Frontal cortex (tissue), 4 donors: Measurements from ENCODE around the gene ARHGAP20. TPM values are rescaled to one million over a fixed set of nuclear protein-coding genes. Genes with fewer than 3 reads are reported as not detected.

Experiments used
- DNase-seq, 2 donors: peaks; one replicate each; pipeline ENCODE4 v3.0.0; 2012; ENCODE audit warnings: low spot score in 2 of 2
- FAIRE-seq: peaks from 2 replicates; lab custom pipeline; 2012; peaks lifted over from hg19 to GRCh38; lab: Jason Lieb, UNC
- total RNA-seq: library from RNA; depleted of rRNA; stranded (reverse); fragments of >200 nt; gene quantifications from one replicate; pipeline ENCODE4 v1.2.3, GENCODE V29; 2014
- donor health status: control.
- donor health status: control.
- donor health status: control.

Gene ARHGAP20
- total RNA-seq, 1 donor from 2014 or later: 47.3 TPM

DNA sequence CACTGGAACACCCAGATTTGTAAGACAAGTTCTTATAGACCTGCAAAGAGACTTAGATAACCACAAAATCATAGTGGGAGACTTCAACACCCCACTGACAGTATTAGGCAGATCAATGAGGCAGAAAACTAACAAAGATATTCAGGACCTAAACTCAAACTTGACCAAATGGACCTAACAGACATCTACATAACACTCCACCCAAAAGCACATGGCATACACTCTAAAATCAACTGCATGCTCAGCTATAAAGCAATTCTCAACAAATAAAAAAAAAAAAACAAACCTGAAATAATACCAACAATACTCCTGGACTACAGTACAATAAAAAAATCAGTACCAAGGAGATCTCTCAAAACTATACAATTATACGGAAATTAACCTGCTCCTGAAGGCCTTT, 167.5 kb downstream of the ARHGAP20 start:
- DNase-seq: no peak
- FAIRE-seq: no peak

DNA sequence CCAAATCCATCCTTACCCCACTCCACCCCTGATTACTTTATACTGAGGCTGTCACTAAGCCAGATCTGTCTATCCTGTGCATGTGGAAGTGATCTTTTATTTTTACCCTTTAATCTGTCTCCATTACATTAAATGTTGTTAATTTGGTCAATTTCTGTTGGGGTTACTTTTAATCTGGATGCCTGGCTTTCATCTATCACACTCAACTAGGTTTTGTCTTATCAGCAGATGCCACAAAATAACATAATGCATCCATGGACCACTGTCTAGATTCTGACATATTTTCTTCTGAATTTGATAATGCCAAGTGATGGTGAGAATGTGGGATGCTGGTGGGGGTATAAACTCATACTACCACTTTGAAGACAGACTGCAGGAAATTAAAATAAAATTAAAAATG, 174.1 kb downstream of the ARHGAP20 start:
- DNase-seq (no peak), FAIRE-seq (no peak)

DNA sequence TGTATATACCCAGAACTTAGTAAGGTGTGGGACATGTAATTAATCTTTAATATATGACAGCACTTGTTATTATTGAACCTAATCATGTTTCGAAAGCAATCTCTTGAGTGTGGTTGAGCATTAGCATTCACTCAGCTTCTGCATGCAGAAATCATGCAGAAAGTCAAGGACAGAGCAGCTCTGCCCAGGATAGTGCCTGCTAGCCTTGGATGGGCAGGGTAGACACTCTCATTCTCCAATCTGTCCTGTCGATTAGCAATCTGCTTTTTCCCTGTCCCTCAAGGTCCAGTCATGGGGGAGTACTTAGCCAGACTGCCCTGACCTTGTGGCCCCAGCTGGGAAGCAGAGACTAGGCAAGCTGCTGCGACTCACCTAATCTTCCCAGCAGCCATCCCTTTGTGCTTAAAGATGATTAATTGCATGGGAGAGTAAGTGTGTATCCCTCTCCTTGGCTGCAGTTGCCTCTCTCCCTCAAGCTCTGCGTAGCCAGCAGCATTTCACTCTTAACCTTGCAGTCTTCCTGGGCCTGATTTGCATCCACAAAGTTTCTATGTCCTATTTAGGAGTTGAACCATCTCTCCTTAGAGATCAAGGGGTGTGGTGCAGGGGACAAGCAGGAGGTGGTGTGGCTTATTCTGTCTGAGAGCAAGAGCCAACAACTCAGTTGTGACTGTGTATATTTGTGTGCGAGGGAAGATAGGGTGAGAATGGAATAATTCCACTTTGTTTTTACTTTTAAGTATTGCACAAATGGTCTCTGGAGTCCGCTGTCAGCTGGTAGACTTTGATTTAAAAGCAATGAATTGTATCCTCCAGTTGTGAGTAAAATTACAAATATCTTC, 181.1 kb downstream of the ARHGAP20 start:
- DNase-seq (no peak), FAIRE-seq (no peak)

DNA sequence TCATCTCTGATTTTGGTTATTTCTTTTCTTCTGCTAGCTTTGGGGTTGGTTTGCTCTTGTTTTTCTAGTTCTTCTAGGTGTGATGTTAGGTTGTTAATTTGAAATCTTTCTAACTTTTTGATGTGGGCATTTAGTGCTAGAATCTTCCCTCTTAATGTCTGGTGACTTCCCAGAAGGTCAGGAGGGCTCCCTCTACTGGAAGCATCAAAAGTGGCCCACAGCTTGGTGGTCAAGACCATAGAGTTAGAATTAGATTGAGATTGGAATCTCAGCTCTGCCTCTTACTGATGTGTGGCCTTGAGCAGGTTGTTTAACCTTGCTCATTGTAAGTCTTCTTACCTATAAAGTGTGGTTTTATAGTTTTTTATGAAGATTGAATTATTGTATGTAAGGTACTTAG, 183.2 kb downstream of the ARHGAP20 start:
- FAIRE-seq (no peak), DNase-seq (no peak)

DNA sequence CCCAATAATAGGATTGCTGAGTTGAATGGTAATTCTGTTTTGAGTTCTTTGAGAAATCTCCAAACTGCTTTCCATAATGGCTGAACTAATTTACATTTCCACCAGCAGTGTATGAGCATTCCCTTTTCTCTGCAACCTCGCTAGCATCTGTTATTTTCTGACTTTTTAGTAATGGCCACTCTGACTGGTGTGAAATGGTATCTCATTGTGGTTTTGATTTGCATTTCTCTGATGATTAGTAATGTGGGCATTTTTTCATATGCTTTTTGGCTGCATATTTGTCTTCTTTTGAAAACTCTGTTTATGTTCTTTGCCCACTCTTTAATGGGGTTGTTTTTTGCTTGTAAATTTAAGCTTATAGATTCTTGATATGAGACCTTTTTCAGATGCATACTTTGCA, 185.1 kb downstream of the ARHGAP20 start:
- DNase-seq (no peak), FAIRE-seq (no peak)
